ENCODE measurements around the gene AMHR2. TPM values are rescaled to one million over a fixed set of nuclear protein-coding genes. Genes with fewer than 3 reads are reported as not detected.

Gene AMHR2
- total and polyA plus RNA-seq, 4 donors, result 0.02 to 0.52 (median 0.22) TPM; not detected in 1

DNA sequence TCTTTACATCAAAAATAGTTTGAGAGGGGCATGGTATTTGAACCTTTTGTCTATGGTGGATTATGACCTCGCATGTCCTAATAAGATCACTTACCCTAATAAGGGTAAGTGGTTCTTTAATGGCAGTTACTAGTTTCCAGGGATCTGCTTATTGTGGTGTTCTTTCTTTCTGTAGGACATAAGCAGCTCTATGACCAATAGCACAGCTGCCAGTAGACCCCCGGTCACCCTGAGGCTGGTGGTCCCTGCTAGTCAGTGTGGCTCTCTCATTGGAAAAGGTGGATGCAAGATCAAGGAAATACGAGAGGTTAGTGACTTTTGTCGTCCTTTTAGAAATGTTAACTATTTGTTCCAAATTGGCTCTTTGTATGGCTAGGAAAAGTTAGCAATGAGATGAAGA lies 35.4 kb downstream of the AMHR2 start:
- no peak for ATAC-seq (ENCODE audit: insufficient read depth, low FRiP score)
- Histone ChIP-seq H3K9ac (ENCODE audit: insufficient read depth in 1 of 2, low read length in 2 of 2) (no peak overlapping the region), H3K27ac (ENCODE audit: low read depth in 1 of 2, low read length in 1 of 2) (no peak overlapping the region), H3K4me3 (no peak overlapping the region), H3K4me1 (ENCODE audit: control insufficient read depth in 5 of 5, insufficient read depth in 5 of 5, low read length in 5 of 5) (peaks cover 0 to 20% (median 4%) of the 10 kb centered on the region in 5 donors), H3K36me3 (ENCODE audit: control insufficient read depth in 4 of 4, insufficient read depth in 4 of 4, low read length in 4 of 4) (peaks cover 54 to 89% (median 76%) of the 10 kb centered on the region in 4 donors), H3K9me3 (ENCODE audit: control insufficient read depth in 4 of 4, insufficient read depth in 3 of 4, low read length in 3 of 4) (no peaks in the 10 kb centered on the region), H3K27me3 (ENCODE audit: control insufficient read depth in 3 of 3, insufficient read depth in 3 of 3, low read length in 2 of 3) (no peaks in the 10 kb centered on the region)
- TF ChIP-seq CTCF (IDR thresholded peaks at IDR 0.05; ENCODE audit: control extremely low read depth, extremely low read depth), result no peak
- WGBS, 2 donors, result 81 to 89% methylated on average over 4 of the region's 4 CpGs
- no peak for DNase-seq

DNA sequence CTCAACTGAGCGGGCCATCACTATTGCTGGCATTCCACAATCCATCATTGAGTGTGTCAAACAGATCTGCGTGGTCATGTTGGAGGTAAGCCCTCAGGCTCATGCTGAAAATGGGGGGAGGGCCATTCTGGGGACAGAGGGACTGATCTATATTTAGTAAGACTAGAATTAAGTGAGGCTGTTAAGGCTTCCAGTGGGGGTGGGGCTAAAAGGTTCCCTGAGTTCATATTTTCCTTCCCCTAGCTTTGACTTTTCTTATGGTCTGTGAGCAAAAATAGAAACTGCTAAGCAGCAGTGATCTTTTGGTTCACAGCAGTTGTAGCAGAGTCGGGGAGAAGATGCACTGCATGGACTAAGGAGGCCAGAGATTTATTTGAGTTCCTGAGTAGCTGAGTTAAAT lies 37.4 kb downstream of the AMHR2 start:
- Histone ChIP-seq H3K4me1 (ENCODE audit: control insufficient read depth in 5 of 5, insufficient read depth in 5 of 5, low read length in 5 of 5) (peaks cover 0 to 19% (median 0%) of the 10 kb centered on the region in 5 donors), H3K9me3 (ENCODE audit: control insufficient read depth in 4 of 4, insufficient read depth in 3 of 4, low read length in 3 of 4) (no peaks in the 10 kb centered on the region), H3K9ac (ENCODE audit: insufficient read depth in 1 of 2, low read length in 2 of 2) (no peak overlapping the region), H3K27ac (ENCODE audit: low read depth in 1 of 2, low read length in 1 of 2) (no peak overlapping the region), H3K4me3 (no peak overlapping the region), H3K27me3 (ENCODE audit: control insufficient read depth in 3 of 3, insufficient read depth in 3 of 3, low read length in 2 of 3) (no peaks in the 10 kb centered on the region), H3K36me3 (ENCODE audit: control insufficient read depth in 4 of 4, insufficient read depth in 4 of 4, low read length in 4 of 4) (peaks cover 59 to 85% (median 77%) of the 10 kb centered on the region in 4 donors)
- DNase-seq (no peak), ATAC-seq (ENCODE audit: insufficient read depth, low FRiP score) (no peak)
- WGBS, 2 donors, result 86 to 93% methylated on average over 3 of the region's 3 CpGs
- no peak for TF ChIP-seq CTCF (IDR thresholded peaks at IDR 0.05; ENCODE audit: control extremely low read depth, extremely low read depth)

- peaks cover 0 to 19% (median 0%) of the 10 kb centered on the region in 5 donors for H3K4me1 ChIP-seq (ENCODE audit: control insufficient read depth in 5 of 5, insufficient read depth in 5 of 5, low read length in 5 of 5)
- no peaks in the 10 kb centered on the region for H3K27me3 ChIP-seq (ENCODE audit: control insufficient read depth in 3 of 3, insufficient read depth in 3 of 3, low read length in 2 of 3)
- TF ChIP-seq CTCF (IDR thresholded peaks at IDR 0.05; ENCODE audit: control extremely low read depth, extremely low read depth), result no peak
- peaks cover 58 to 85% (median 77%) of the 10 kb centered on the region in 4 donors for H3K36me3 ChIP-seq (ENCODE audit: control insufficient read depth in 4 of 4, insufficient read depth in 4 of 4, low read length in 4 of 4)
- no peak overlapping the region for H3K9ac ChIP-seq (ENCODE audit: insufficient read depth in 1 of 2, low read length in 2 of 2)
- no peak overlapping the region for H3K4me3 ChIP-seq
- no peak overlapping the region for H3K27ac ChIP-seq (ENCODE audit: low read depth in 1 of 2, low read length in 1 of 2)
- no peak for DNase-seq
- no peak for ATAC-seq (ENCODE audit: insufficient read depth, low FRiP score)
- no peaks in the 10 kb centered on the region for H3K9me3 ChIP-seq (ENCODE audit: control insufficient read depth in 4 of 4, insufficient read depth in 3 of 4, low read length in 3 of 4)
- WGBS, 2 donors, result 84 to 94% methylated on average over 8 of the region's 8 CpGs
These were observed 37.9 kb downstream of the AMHR2 start for GRCh38 chr12:53461591-53461990.

GRCh38 chr12:53462935-53463334 lies 39.3 kb downstream of the AMHR2 start:
- Histone ChIP-seq H3K9ac (ENCODE audit: insufficient read depth in 1 of 2, low read length in 2 of 2) (no peak overlapping the region), H3K4me3 (no peak overlapping the region), H3K27me3 (ENCODE audit: control insufficient read depth in 3 of 3, insufficient read depth in 3 of 3, low read length in 2 of 3) (no peaks in the 10 kb centered on the region), H3K4me1 (ENCODE audit: control insufficient read depth in 5 of 5, insufficient read depth in 5 of 5, low read length in 5 of 5) (peaks cover 0 to 19% (median 0%) of the 10 kb centered on the region in 5 donors), H3K9me3 (ENCODE audit: control insufficient read depth in 4 of 4, insufficient read depth in 3 of 4, low read length in 3 of 4) (no peaks in the 10 kb centered on the region), H3K27ac (ENCODE audit: low read depth in 1 of 2, low read length in 1 of 2) (no peak overlapping the region), H3K36me3 (ENCODE audit: control insufficient read depth in 4 of 4, insufficient read depth in 4 of 4, low read length in 4 of 4) (peaks cover 59 to 90% (median 78%) of the 10 kb centered on the region in 4 donors)
- ATAC-seq (ENCODE audit: insufficient read depth, low FRiP score) (no peak), DNase-seq (no peak)
- TF ChIP-seq CTCF (IDR thresholded peaks at IDR 0.05; ENCODE audit: control extremely low read depth, extremely low read depth), result no peak
- 79 to 84% methylated on average over 3 of the region's 3 CpGs for WGBS, 2 donors

Measured in lung (tissue), 12 donors.